Gastroesophageal sphincter (tissue), 3 donors: ENCODE results near the gene ZNF143.

Source experiments
- EP300 ChIP-seq: sonication (generic); formaldehyde crosslinking; IDR thresholded peaks from one replicate; pipeline ENCODE4 v1.6.1; 2017; ENCODE audit warnings: antibody characterized with exemption, mild to moderate bottlenecking
- POLR2A ChIP-seq, 2 donors: fragments of 450-650 bp; IDR thresholded peaks; one replicate each; pipeline ENCODE4 v1.6.1; 2017; ENCODE audit warnings: antibody characterized with exemption in 2 of 2, mild to moderate bottlenecking in 2 of 2, moderate library complexity in 1 of 2
- POLR2AphosphoS5 ChIP-seq: sonication (generic); formaldehyde crosslinking; IDR thresholded peaks from one replicate; pipeline ENCODE4 v1.6.1; 2017; ENCODE audit warnings: antibody characterized with exemption
- TF ChIP-seq, protein P1 (sequence below), 4 experiments: fragments of 200-600 bp in 2 of 4; fragments of 450-650 bp in 2 of 4; sonication (generic) in 1 of 4; IDR thresholded peaks; one replicate each; pipeline ENCODE4 v1.5.1; 2017 to 2019; ENCODE audit warnings: antibody characterized with exemption in 4 of 4, mild to moderate bottlenecking in 2 of 4, moderate library complexity in 2 of 4

DNA sequence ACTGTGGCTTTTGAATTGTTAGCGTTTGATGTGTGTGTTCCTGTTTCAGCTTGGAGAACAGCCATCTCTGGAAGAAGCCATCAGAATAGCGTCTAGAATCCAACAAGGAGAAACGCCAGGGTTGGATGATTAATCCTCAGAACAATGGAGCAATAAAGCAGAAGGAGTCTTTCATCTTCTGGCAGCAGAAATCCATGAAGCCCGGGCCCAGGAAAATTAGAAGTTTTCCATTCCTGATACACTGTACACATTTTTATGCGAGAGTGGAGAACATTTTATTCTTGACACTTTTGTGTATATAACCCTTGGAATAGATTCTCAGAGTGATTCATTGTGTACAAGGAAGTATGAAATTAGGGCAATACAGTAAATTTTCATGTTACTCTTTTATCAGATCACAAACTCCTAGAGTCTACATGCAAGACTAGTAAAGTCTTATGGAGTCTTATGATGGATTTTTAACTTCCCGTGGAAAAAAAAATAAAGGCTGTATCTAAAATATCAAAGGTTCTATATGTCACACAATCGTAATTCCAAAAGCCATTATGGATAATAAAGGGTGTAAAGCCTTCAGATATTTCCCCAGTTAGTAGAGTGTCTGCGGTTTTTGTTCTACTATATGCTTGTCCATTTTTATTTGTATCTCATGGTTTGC lies 66.8 kb downstream of the ZNF143 start:
- TF ChIP-seq POLR2A (IDR thresholded peaks at IDR 0.05) (no peak), POLR2AphosphoS5 (peak; percentile 67), EP300 (no peak)
- TF ChIP-seq, protein P1, sequence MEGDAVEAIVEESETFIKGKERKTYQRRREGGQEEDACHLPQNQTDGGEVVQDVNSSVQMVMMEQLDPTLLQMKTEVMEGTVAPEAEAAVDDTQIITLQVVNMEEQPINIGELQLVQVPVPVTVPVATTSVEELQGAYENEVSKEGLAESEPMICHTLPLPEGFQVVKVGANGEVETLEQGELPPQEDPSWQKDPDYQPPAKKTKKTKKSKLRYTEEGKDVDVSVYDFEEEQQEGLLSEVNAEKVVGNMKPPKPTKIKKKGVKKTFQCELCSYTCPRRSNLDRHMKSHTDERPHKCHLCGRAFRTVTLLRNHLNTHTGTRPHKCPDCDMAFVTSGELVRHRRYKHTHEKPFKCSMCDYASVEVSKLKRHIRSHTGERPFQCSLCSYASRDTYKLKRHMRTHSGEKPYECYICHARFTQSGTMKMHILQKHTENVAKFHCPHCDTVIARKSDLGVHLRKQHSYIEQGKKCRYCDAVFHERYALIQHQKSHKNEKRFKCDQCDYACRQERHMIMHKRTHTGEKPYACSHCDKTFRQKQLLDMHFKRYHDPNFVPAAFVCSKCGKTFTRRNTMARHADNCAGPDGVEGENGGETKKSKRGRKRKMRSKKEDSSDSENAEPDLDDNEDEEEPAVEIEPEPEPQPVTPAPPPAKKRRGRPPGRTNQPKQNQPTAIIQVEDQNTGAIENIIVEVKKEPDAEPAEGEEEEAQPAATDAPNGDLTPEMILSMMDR (IDR thresholded peaks at IDR 0.05) = no peak
